ENCODE data around the gene APOO. TPM values are rescaled to one million over a fixed set of nuclear protein-coding genes. Genes with fewer than 3 reads are reported as not detected.

Gene APOO
- total and polyA plus RNA-seq, 2 of the 4 experiments (the other 2 are of a cell fraction), result 9.0 to 14.2 TPM

GRCh38 chrX:23935106-23935505 lies 27.4 kb upstream of the APOO start:
- Histone ChIP-seq H3K27ac (ENCODE audit: insufficient read depth, low read length) (no peak overlapping the region), H2AK9ac (replicated peaks; ENCODE audit: low read depth, low read length, poor library complexity) (no peak overlapping the region), H3K56ac (ENCODE audit: extremely low read depth, insufficient read depth, low read length) (no peak overlapping the region), H3K79me1 (ENCODE audit: low read depth in 1 of 2, low read length in 2 of 2) (no peaks in the 10 kb centered on the region), H3K4me3 (ENCODE audit: insufficient read depth, low read depth, low read length) (no peak overlapping the region), H2BK15ac (ENCODE audit: low read depth, low read length) (no peak overlapping the region), H2BK5ac (ENCODE audit: low read depth, low read length, poor library complexity, severe bottlenecking) (no peak overlapping the region), H3K27me3 (ENCODE audit: control insufficient read depth, insufficient read depth, low read length) (no peaks in the 10 kb centered on the region; the same call in 1 of the 2 replicates), H4K5ac (ENCODE audit: low read depth, low read length) (no peak overlapping the region), H3K4me2 (ENCODE audit: low read depth, low read length) (no peak overlapping the region), H2AK5ac (ENCODE audit: low read depth, low read length) (no peak overlapping the region), H3K4me1 (ENCODE audit: control insufficient read depth, insufficient read depth, low read length) (no peaks in the 10 kb centered on the region), H4K91ac (ENCODE audit: insufficient read depth, low read depth, low read length) (no peak overlapping the region), H4K20me1 (ENCODE audit: insufficient read depth, low read length) (no peaks in the 10 kb centered on the region), H2BK120ac (ENCODE audit: low read depth, low read length) (no peak overlapping the region), H2AFZ (replicated peaks; ENCODE audit: low read length, poor library complexity) (no peak overlapping the region), H3K9ac (ENCODE audit: low read depth, low read length) (no peak overlapping the region), H2BK20ac (ENCODE audit: low read depth, low read length) (no peak overlapping the region), H3K14ac (replicated peaks; ENCODE audit: low read depth, low read length) (no peak overlapping the region), H3K23ac (ENCODE audit: low read depth, low read length) (no peak overlapping the region), H3K36me3 (ENCODE audit: control insufficient read depth, insufficient read depth, low read length) (no peaks in the 10 kb centered on the region), H3K9me1 (ENCODE audit: insufficient read depth, low read length) (no peaks in the 10 kb centered on the region), H3K4ac (ENCODE audit: low read depth, low read length) (no peak overlapping the region), H3K18ac (ENCODE audit: low read depth, low read length) (no peak overlapping the region), H3K9me3 (ENCODE audit: control insufficient read depth, insufficient read depth, low read length) (no peaks in the 10 kb centered on the region), H4K8ac (ENCODE audit: low read depth in 2 of 2, low read length in 2 of 2) (no peak overlapping the region)
- in situ Hi-C loops (cut with MboI; ENCODE audit: low sequenced_read_pairs), result no loop called here
- dilution Hi-C loops (cut with HindIII; ENCODE audit: low sequenced_read_pairs, unreplicated experiment), result no loop called here
- DNase-seq (no peak), ATAC-seq (ENCODE audit: low read depth) (no peak)
- TF ChIP-seq MXI1 (IDR thresholded peaks at IDR 0.05; ENCODE audit: borderline replicate concordance, low read depth, low read length) (no peak), ELK1 (IDR thresholded peaks at IDR 0.05; ENCODE audit: borderline replicate concordance, low read depth, low read length) (no peak), POLR2A (IDR thresholded peaks at IDR 0.05; ENCODE audit: low read depth, low read length) (no peak), MAZ (IDR thresholded peaks at IDR 0.05; ENCODE audit: borderline replicate concordance, low read depth, low read length) (no peak), CHD1 (IDR thresholded peaks at IDR 0.05; ENCODE audit: low read depth, low read length) (no peak), BHLHE40 (IDR thresholded peaks at IDR 0.05; ENCODE audit: low read depth, low read length) (no peak), RCOR1 (IDR thresholded peaks at IDR 0.05; ENCODE audit: insufficient replicate concordance, low read length) (no peak), CEBPB (IDR thresholded peaks at IDR 0.05; ENCODE audit: low read depth, low read length) (no peak), USF2 (IDR thresholded peaks at IDR 0.05; ENCODE audit: low read depth, low read length) (no peak)
- WGBS, 2 experiments (ENCODE audit: extremely low coverage in 2 of 2, insufficient read length in 1 of 2), result 80% methylated on average over 10 of the region's 11 CpGs; no CpG with 5 or more reads in 1 of the 2 experiments
- no TSS peak for BruUV-seq (replicated peaks)
- POLR2A ChIA-PET (ENCODE audit: unreplicated experiment), result no interaction called here
- CTCF ChIA-PET, result interaction anchor here (0.7 kb wide), 1 partner anchor 859 kb away, joined by 4 read pairs; no protein-coding TSS in a partner anchor
- intact Hi-C loops (cut with micrococcal nuclease), result no loop called here
